GM03348 (cell line): ENCODE measurements around the gene GRM2.

Experiments used
- DNase-seq: peaks from one replicate; pipeline ENCODE4 v3.0.0; 2012; ENCODE audit warnings: low spot score

Gene GRM2

DNA sequence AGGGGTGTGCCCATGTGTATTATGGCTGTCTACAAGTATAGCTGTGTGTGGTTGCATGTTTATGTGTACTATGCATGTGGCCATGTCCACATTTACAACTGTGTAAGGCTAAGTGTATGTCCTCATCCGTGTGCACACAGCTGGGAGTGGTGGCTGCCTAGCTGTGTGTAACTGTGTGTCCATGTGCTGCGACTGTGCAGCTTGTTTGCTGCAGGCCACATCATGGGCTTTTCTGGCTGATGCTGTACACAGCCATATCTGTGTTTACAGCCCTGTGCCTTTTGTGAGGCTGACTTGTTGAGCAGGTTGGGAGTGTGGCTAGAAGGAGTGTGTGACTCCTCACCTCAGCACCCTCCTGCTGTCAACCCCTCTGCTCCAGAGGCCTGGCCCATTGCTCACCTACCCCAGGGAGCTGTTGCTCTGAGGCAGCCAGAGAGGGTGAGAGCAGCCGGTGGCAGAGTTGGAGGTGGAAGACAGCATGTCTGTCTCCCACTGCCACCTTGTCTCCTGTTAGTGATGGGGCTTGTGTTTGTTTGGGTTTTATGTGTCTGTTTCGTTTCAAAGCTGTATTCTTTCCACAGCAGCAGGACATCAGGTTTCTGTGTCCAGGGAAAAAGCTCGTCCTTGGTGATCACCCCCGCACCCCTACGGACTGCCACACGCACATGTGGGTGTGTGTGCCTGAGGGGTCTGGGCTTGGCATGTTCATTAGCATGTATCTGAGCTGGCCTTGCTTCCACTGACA lies 1.4 kb upstream of the GRM2 start:
- no peak for DNase-seq

DNA sequence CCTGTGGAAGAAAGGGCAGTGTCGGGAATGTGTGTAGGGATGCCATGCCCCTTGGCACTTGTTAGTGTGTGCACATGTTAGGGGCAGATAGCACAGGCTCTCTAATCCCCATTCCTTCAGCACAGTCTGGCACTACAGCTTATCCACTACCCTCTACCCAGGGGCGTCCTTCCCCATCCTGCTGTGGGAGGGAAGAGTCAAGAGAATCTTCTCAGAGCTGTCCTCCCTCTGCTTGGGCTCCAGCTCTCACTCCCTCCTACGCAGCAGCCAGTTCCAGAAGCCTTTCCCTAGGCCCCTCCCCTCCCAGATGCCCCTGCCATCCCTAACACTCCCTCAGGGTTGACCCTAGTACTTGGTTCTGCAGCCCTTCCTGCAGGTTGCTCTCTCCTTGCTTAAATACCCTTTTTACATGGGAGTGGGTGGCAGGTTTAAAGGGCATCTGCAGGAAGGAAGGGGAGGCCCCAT lies 815 bp upstream of the GRM2 start:
- no peak for DNase-seq

DNA sequence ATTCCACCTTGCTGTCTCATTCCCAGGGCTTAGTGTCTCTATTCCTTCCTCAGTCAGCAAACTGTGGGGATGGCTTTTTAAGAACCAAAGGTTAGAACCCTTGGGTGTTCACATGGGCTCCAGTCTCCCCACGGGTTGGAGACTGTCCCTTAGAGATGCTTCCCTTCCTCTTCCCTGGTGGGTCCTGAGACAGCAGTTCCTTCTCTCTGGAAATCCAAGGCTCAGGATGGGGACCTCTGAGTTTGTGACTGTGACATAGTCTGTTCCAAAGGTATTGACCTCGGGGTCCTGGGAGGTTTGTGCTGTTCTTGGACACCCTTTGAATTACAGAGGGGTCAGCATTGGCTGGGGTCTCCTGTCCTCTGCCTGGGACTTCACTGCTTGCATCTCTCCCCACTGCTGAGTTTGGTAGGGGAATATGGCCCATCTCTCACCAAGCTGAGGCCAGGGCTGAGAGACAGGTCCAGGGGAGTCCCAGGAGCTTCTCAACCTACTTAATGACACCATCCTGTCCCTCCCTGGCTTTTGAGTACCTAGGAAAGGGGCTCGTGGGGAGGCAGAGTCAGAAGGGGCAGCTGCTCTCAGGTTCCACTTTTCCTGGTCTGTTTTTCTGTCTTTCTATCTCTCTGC lies 1.5 kb downstream of the GRM2 start:
- DNase-seq, result no peak

DNA sequence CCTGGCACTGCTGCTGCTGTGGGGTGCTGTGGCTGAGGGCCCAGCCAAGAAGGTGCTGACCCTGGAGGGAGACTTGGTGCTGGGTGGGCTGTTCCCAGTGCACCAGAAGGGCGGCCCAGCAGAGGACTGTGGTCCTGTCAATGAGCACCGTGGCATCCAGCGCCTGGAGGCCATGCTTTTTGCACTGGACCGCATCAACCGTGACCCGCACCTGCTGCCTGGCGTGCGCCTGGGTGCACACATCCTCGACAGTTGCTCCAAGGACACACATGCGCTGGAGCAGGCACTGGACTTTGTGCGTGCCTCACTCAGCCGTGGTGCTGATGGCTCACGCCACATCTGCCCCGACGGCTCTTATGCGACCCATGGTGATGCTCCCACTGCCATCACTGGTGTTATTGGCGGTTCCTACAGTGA lies 2.1 kb downstream of the GRM2 start:
- no peak for DNase-seq

GRCh38 chr3:51709675-51710074 lies 2.8 kb downstream of the GRM2 start:
- no peak for DNase-seq

DNA sequence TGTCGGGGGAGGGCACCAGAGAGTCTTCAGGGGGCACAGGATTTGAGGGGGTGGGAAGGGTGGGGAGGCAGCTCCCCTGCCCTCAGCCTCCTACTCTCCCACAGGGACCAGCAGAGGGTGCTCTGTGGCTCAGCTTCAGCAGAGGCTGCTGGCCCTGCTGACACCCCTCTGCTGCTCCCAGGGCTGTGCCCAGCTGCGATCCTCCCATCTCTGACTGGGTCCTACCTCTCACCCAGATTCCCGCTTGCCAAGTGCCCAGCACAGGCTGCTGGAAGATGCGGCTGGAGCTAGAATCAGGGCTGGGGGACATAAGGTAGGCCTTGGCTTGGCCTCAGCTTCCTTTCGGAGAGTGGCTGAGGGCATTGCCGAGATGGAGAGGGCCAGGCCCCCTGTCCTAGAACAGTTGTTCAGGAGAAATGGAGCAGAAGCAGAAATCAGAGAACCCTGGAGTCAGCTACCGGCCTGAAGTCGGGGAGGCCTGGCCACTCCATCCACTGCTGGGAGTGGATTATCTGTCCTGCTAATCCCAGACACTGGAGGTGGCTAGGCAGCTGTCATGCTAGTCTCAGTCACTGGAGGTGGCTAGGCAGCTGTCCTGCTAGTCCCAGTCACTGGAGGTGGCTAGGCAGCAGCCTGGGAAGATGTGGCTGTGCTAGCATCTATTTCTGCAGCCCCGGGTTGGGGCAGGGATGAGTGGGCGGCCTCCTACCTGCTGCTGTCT lies 3.9 kb downstream of the GRM2 start:
- DNase-seq, result no peak

- no peak for DNase-seq
Observed at GRCh38 chr3:51711352-51712037, 4.6 kb downstream of the GRM2 start.

DNA sequence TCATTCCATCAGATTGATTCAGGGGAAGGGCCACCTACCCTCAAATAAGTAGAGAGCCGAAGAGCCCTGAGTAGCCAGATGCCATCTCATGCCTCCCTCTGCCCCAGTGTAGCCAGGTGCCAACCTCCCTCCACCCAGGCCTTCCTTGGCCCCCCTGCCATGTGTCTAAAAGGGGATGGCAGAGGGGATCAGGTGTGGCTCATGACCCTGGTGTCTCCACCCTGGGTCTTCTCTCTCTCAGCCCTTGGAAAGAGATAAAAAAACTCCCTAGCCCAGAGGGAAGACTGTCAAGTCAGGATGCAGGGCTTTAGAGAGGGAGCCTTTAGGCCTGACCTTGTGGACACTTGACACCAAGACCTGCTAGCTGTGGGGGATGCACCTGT lies 5.2 kb downstream of the GRM2 start:
- DNase-seq, result no peak

DNA sequence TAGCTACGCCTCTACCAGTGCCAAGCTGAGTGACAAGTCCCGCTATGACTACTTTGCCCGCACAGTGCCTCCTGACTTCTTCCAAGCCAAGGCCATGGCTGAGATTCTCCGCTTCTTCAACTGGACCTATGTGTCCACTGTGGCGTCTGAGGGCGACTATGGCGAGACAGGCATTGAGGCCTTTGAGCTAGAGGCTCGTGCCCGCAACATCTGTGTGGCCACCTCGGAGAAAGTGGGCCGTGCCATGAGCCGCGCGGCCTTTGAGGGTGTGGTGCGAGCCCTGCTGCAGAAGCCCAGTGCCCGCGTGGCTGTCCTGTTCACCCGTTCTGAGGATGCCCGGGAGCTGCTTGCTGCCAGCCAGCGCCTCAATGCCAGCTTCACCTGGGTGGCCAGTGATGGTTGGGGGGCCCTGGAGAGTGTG lies 5.7 kb downstream of the GRM2 start:
- DNase-seq, result no peak

- no peak for DNase-seq
Observed at GRCh38 chr3:51712963-51713362, 6.1 kb downstream of the GRM2 start.

DNA sequence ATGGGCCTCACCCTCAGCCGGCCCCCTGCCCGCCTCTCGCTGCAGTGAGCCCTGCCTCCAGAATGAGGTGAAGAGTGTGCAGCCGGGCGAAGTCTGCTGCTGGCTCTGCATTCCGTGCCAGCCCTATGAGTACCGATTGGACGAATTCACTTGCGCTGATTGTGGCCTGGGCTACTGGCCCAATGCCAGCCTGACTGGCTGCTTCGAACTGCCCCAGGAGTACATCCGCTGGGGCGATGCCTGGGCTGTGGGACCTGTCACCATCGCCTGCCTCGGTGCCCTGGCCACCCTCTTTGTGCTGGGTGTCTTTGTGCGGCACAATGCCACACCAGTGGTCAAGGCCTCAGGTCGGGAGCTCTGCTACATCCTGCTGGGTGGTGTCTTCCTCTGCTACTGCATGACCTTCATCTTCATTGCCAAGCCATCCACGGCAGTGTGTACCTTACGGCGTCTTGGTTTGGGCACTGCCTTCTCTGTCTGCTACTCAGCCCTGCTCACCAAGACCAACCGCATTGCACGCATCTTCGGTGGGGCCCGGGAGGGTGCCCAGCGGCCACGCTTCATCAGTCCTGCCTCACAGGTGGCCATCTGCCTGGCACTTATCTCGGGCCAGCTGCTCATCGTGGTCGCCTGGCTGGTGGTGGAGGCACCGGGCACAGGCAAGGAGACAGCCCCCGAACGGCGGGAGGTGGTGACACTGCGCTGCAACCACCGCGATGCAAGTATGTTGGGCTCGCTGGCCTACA lies 8.5 kb downstream of the GRM2 start:
- no peak for DNase-seq

- DNase-seq, result no peak
Observed at GRCh38 chr3:51715977-51716294, 9.1 kb downstream of the GRM2 start.

DNA sequence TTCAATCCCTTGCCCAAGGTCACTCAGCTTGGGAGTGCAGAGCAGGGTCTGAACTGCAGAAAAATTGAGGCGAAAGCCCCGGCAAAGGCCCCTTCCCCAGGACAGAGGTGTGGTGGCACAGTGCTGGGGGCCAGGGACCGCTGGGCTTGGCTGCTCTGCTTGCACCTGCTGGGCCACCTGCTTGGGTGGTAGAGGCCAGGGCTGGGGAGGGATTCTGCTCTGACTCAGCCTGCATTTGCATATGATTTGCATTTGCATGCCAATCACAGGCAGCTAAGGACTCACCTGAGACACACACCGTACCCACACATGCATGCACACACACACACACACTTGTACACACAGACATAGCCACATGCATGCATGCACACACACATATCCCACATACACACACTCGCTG lies 9.9 kb downstream of the GRM2 start:
- DNase-seq, result no peak

GRCh38 chr3:51717446-51717845 lies 10.6 kb downstream of the GRM2 start:
- no peak for DNase-seq

GRCh38 chr3:51717947-51718346 lies 11.1 kb downstream of the GRM2 start:
- peak; percentile 6 for DNase-seq

DNA sequence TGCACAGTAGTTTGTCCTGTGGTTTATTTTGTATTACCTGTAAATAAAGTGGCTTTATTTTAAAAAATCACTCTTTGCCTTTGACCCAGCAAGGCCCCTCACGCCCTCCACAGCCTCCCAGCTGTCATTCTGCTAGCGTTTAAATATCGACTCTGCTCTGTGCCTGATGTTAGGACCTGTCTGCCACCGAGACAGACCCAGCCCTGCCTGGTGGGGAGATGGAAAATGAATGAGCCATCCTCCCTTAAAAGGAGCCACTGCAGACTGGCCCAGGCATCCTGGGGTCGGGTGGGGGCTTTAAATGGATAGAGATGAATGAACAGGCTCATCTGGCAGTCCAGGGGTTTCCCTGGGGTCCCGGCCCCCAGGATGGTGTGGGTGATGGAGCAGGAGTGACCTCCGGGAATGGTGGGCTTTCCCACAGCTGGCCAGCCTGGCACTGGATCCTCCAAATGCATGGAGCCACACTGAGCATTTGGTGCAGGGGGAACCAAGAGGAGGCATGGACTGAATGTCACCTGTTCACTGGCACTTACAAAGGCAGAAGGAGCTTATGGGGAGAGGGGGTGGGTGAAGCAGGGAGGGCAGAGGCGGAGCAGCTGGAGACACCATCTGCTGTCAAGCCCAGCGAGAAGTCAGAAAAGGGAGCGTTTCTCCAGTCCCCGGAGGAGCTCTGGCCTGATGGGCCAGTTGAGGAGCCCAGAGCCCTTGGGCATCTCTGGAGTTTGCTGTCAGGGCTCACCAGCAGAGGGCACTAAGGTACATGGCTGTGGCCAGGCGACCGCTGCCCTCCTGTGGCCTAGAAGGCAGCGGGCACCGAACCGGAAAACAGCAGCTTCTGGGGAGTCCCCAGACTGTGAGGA lies 11.9 kb downstream of the GRM2 start:
- peak; percentile 75 for DNase-seq

GRCh38 chr3:51719410-51720025 lies 12.7 kb downstream of the GRM2 start:
- DNase-seq, result peak; percentile 6

GRCh38 chr3:51720292-51721061 lies 13.6 kb downstream of the GRM2 start:
- DNase-seq, result no peak

DNA sequence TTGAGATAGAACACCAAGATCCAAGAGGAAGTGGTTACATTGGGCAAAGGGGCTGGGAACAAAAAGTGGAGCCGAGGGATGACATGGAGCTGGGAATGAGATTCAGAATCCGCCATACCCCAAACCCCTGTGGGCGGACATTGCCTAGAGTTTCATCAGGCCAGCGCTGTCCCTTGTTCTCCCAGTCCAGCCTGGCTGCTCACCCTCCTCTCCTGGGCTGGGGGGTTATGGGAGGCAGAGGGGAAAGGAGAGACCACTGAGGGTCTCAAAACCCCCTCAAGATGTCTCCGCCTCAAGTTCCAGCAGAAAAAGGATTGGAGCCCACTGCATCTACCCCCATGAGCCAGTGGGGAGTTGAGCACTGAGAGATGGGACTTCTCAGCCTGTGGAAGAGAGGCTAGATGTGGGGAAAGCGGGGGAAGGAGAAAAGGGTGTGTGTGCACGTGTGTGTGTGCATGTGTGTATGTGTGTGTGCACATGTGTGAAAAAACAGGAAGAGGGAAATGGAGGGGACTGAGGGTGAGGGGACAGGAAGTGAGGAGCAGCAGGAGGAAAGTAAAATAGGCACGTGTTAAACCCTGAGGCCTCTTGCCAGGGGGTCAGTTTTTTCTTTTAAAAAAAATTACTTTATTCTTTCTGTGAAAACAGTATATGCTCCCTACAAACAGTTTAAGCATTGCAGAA lies 14.3 kb downstream of the GRM2 start:
- DNase-seq, result no peak
